CD4-positive, alpha-beta T cell treated with Interleukin-2 at 100 ng/mL for 4 hours (primary cell): ENCODE measurements around the gene PGLYRP4.
"Not testable (repeated sequence)": the region's sequence is repeated elsewhere in the genome, so short reads cannot be mapped to it uniquely, and the experiment has no call there.

ENCODE experiments used
- DNase-seq: peaks from one replicate; pipeline ENCODE4 v3.0.0-alpha.2; 2020; ENCODE audit warnings: low spot score

Gene PGLYRP4

GRCh38 chr1:153337980-153338853 is 10.4 kb downstream of the PGLYRP4 start:
- DNase-seq = no peak

- no peak for DNase-seq
Observed at GRCh38 chr1:153336650-153337049, 12.0 kb downstream of the PGLYRP4 start.

DNA sequence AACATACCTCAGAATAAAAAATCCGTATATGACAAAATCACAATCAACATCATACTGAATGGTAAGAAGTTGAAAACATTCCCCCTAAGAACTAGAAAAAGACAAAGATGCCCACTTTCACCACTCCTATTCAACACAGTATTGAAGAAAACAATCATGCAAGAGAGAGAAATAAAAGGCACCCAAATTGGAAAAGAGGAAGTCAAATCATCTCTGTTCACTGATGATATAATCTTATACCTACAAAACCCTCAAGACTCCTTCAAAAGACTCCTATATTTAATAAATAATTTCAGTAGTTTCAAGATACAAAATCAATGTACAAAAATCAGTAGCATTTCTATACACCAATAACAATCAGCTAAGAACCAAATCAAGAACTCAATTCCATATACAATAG is 14.7 kb downstream of the PGLYRP4 start:
- no peak for DNase-seq

- no peak for DNase-seq
Observed at GRCh38 chr1:153324912-153325311, 23.7 kb downstream of the PGLYRP4 start.

- DNase-seq = no peak
Observed at GRCh38 chr1:153322568-153322967, 26.1 kb downstream of the PGLYRP4 start.

GRCh38 chr1:153318145-153318544 is 30.5 kb downstream of the PGLYRP4 start:
- DNase-seq = not testable (repeated sequence)

DNA sequence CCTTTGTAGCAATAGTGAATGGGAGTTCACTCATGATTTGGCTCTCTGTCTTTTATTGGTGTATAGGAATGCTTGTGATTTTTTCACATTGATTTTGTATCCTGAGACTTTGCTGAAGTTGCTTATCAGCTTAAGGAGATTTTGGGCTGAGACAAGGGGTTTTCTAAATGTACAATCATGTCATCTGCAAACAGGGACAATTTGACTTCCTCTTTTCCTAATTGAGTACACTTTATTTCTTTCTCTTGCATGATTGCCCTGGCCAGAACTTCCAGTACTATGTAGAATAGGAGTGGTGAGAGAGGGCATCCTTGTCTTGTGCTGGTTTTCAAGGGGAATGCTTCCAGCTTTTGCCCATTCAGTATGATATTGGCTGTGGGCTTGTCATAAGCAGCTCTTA is 32.6 kb downstream of the PGLYRP4 start:
- DNase-seq = not testable (repeated sequence)

- DNase-seq = not testable (repeated sequence)
Observed at GRCh38 chr1:153314388-153314787, 34.3 kb downstream of the PGLYRP4 start.

GRCh38 chr1:153313288-153313687 is 35.4 kb downstream of the PGLYRP4 start:
- no peak for DNase-seq

DNA sequence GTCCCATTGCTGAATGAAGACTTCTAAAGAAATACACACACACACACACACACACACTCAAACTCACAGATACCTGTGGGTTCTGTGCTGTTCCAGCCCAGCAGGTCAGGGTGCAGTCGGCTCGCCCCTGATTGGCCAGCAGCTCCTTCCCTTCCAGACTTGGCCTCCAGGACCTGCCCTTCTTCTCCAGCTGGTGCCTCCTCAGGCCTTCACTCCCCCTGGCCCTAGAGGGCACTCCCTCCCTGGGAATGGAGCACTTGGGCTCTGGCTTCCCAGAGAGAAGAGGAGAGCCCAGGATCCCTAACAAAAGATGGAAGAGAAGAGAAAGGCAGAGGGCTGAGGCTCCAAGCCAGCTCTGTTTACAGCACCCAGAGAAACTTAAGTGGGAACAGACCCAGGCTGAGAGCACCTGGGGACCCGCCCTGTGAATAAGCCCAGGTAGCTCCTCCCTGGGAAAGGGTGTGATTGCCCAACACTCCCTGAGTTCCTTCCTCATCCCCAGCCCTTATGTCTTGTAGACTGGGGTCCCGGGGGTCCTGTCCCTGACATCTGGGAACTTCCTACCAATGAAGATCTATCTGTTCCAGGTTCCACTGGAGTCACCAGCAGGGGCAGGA is 36.0 kb downstream of the PGLYRP4 start, which contains the start of gene PGLYRP3:
PGLYRP3 (minus strand) TSS at position 383 of the 617 bp plus-strand sequence. CDS start 2,287 bp downstream, outside the sequence.
- DNase-seq = no peak

- no peak for DNase-seq
Observed at GRCh38 chr1:153310526-153310925, 38.1 kb downstream of the PGLYRP4 start.

DNA sequence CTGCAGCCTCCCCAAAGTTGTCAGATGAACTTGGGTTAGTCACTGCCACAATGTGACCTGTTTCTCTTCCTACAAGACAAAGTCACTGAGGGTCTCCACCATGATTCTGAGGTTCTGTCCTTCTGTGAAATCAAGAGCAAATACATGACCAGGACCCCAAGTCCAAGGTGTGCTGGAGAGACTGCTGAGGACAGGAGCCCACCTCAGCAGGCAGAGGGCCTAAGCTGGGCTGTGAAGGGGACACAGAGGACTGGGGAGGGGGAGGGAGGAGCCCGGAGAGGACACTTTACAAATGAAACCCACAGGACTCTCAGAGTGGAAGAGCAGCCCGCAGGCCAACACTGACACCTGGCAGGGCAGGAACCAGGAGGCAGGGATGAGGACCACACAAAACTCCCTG is 39.2 kb downstream of the PGLYRP4 start:
- no peak for DNase-seq

DNA sequence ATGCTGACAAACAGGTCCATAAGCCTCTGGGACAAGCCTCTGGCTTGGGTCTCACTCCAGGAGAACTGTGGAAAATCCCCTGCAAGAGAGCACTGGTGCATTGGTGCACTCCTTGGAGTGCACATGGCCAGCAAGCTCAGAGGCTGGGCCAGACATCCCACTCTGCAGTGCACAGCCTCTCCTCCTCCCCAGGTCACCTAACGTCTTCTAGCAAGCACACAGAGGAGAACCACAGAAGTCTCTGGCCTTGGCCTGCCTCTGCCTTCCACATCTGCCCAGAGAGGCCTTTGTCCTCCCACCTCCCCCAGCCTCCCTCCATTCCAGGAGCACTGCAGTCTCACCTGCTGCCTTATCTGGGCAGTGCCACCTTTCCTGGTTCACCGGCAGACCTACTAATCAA is 40.1 kb downstream of the PGLYRP4 start:
- no peak for DNase-seq

GRCh38 chr1:153307221-153307600 is 41.4 kb downstream of the PGLYRP4 start:
- no peak for DNase-seq

DNA sequence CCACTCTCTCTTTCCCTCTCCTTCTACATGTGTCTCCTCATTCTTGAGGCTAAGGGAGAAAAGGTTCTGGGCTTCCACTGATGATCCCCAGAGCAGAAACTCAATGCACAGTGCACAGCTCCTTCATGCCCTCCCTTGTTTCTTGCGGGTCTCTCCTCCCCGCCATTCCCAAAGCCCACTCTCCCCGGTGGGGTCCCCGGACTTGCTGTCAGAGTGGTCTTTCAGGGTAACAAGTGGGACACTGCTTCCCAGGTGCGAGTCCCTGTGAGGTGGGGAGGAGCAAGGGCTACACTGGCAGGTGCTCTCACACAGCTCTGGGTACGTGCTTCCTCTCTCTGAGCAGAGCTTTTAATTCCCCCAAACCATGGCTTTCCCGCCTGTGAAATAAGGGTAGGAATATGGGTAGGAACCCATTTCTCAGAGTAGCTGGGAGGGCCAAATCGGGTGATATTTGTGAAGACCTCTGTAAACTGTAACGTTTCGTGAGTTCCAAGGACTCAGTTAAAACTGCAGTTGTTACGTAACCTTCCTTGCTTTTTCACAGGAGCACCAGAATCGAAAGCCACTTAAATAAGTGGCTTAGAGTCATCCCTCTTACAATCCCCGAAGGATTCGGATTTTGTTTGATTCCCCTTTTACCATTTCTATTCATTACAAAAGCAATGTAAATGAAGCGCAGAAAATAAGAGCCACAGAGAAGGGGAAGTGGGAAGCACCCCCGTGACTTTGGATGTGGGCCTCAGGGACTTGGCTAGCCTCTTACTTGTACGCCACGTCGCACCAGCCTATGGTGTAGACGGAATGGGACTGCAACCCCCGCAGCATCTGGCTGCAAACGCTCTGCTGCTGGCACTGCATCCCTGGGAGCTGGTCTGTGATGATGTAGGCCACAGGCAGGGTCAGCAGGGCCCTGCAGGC is 42.1 kb downstream of the PGLYRP4 start:
- no peak for DNase-seq

DNA sequence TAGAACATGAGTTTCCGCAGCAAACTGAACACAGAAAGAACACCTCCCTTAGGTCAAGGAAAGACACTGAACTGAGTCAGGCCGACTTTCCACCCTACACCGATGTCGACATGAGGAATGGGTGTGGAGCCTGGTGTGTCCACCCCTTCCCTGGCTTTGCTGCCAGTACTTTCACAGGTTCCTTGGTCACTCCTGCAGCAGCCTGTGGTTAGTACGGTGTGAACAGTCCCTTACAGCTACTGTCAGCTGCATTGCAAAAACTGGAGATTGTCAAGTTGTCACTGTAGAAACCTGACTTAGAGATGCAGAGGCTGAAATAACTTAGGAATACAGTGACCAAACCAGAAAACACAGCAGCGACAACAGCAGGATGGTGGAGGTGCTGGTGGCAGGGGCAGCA is 43.0 kb downstream of the PGLYRP4 start:
- DNase-seq = no peak

DNA sequence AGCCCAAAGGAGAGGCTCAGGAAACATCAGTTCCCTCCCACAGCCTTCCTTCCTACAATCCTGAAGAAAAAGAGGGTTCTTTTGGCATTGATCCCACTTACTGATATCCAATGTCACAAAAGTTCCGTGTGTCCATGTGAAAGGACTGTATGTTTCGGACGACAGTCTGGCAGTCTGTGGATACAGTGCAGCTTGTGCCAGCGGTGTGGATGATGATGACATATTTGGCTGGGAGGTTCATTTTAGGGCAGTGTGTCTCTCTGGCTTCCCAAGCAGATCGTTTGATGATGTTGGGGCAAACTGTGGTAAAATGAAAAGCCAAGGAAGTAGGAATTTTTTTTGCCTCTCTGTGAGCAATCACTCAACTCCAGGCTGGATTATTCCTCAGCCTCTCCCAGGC is 46.3 kb downstream of the PGLYRP4 start:
- DNase-seq = no peak

DNA sequence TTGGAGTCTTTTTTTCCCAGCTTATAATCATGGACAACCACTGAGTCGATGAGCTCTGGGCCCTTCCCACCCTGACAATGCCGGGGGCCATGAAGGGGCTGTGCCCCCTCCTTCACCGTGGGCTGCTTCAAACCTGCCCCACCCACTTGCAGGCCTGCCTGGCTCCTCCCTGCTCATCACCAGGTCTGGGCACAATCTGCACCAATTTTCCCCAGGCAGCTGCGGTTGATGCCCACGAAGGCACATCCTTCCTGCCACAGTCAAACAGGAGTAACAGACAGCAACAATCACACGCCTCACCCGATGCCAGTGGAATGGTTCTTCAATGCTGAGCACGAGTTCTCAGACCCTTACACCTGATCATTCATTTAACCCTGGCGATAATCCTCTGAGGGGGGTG is 54.8 kb downstream of the PGLYRP4 start:
- DNase-seq = no peak

DNA sequence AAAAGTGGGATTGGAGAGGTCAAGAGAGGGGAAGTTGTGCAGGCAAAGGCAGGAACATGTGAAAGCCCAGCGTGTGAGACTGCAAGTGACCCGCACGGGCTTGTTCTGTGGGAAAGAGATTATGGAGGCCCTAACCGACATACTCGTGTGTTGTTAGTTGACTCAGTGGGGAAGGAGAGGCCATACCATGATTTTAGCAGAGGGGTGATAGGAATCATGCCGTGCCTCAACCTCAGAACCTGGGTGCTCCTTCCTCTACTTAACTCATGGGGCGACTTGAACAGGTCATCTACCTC is 55.2 kb downstream of the PGLYRP4 start:
- DNase-seq = no peak

GRCh38 chr1:153292740-153293479 is 55.7 kb downstream of the PGLYRP4 start:
- DNase-seq = no peak

GRCh38 chr1:153292185-153292584 is 56.5 kb downstream of the PGLYRP4 start:
- DNase-seq = no peak

- DNase-seq = no peak
Observed at GRCh38 chr1:153291514-153291913, 57.1 kb downstream of the PGLYRP4 start.
